ENCODE data around the gene SLC34A2. TPM values are rescaled to one million over a fixed set of nuclear protein-coding genes. Genes with fewer than 3 reads are reported as not detected.

Gene SLC34A2
- total RNA-seq, 1 donor from 2014 or later = not detected

DNA sequence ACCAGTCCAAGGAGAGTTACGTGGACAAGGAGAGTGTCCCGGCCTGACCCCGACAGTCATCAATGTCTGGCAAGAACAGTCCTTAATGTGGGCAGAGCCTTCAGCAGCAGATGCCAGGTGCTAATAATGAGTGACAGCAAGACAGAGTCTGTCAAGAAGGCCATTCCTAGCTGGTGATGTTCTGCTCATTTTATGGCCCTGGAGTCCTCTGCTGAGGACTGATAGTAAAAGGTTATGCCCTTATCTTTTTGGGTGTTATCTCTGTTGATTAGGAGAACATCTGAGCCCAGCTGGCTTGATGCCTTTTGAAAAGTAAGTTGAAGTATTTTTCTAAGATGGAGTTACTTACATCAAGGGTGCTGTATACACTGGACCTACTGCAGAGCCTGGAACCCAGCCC is 67.3 kb downstream of the SLC34A2 start:
- H3K4me1 Mint-ChIP-seq = no peaks in the 10 kb centered on the region

DNA sequence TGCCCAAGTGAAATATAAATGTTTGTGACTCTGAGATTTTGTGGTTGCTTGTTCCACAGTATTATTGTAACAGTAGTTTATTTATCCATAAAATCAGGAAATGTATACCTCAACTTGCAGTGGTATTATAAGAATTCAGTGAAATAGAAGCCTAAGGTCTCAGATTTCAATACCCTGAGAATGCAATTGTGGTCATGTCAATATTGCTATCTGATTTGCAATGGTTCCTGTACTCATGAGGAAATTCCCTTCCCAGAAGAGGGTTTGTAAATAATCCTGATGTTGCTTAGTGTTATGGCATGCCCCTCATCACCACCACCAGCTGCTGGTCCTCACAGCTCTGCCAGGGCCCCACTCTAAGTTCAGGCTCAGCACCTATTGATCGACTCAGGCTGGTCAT is 67.8 kb downstream of the SLC34A2 start:
- no peak for DNase-seq (ENCODE audit: low read depth, low spot score)
- Mint-ChIP-seq H3K27me3 (ENCODE audit: low read depth) (no peaks in the 10 kb centered on the region), H3K27ac (ENCODE audit: unreplicated experiment) (no peak overlapping the region), H3K4me1 (no peaks in the 10 kb centered on the region), H3K4me3 (no peak overlapping the region), H3K36me3 (ENCODE audit: low read depth) (peaks cover 2% of the 10 kb centered on the region), H3K9me3 (peaks cover 2% of the 10 kb centered on the region)
- TF ChIP-seq, protein P1, sequence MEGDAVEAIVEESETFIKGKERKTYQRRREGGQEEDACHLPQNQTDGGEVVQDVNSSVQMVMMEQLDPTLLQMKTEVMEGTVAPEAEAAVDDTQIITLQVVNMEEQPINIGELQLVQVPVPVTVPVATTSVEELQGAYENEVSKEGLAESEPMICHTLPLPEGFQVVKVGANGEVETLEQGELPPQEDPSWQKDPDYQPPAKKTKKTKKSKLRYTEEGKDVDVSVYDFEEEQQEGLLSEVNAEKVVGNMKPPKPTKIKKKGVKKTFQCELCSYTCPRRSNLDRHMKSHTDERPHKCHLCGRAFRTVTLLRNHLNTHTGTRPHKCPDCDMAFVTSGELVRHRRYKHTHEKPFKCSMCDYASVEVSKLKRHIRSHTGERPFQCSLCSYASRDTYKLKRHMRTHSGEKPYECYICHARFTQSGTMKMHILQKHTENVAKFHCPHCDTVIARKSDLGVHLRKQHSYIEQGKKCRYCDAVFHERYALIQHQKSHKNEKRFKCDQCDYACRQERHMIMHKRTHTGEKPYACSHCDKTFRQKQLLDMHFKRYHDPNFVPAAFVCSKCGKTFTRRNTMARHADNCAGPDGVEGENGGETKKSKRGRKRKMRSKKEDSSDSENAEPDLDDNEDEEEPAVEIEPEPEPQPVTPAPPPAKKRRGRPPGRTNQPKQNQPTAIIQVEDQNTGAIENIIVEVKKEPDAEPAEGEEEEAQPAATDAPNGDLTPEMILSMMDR (conservative IDR thresholded peaks at IDR 0.05) = no peak

More for the DNA sequence above, 67.3 kb downstream of the SLC34A2 start:
- Mint-ChIP-seq H3K4me3 (no peak overlapping the region), H3K27ac (ENCODE audit: unreplicated experiment) (no peak overlapping the region), H3K9me3 (peaks cover 2% of the 10 kb centered on the region), H3K36me3 (ENCODE audit: low read depth) (peaks cover 2% of the 10 kb centered on the region), H3K27me3 (ENCODE audit: low read depth) (no peaks in the 10 kb centered on the region)
- TF ChIP-seq, protein P1 (conservative IDR thresholded peaks at IDR 0.05) = no peak
- no peak for DNase-seq (ENCODE audit: low read depth, low spot score)

DNA sequence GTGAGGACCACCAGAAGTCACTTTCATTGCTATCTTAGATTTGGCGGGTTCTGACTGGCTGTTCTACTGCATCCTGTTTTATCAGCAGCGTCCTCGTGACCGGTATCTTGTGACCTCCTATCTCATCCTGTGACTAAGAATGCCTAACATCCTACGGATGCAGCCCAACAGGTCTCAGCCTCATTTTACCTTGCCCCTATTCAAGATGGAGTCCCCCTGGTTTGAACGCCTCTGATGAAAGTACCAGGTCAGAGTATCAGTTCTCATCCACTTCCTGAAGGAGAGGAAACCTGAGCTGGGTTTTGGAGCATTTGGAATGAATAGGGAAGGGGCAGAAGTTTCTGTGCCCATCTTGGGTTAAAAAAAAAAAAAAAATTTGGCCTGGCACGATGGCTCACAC is 70.2 kb downstream of the SLC34A2 start:
- DNase-seq (ENCODE audit: low read depth, low spot score) = no peak
- peaks cover 2% of the 10 kb centered on the region for H3K36me3 Mint-ChIP-seq (ENCODE audit: low read depth)
- H3K27me3 Mint-ChIP-seq (ENCODE audit: low read depth) = no peaks in the 10 kb centered on the region
- no peak overlapping the region for H3K27ac Mint-ChIP-seq (ENCODE audit: unreplicated experiment)
- H3K4me1 Mint-ChIP-seq = peaks cover 3% of the 10 kb centered on the region
- peaks cover 2% of the 10 kb centered on the region for H3K9me3 Mint-ChIP-seq
- TF ChIP-seq, protein P1 (conservative IDR thresholded peaks at IDR 0.05) = no peak
- H3K4me3 Mint-ChIP-seq = no peak overlapping the region

DNA sequence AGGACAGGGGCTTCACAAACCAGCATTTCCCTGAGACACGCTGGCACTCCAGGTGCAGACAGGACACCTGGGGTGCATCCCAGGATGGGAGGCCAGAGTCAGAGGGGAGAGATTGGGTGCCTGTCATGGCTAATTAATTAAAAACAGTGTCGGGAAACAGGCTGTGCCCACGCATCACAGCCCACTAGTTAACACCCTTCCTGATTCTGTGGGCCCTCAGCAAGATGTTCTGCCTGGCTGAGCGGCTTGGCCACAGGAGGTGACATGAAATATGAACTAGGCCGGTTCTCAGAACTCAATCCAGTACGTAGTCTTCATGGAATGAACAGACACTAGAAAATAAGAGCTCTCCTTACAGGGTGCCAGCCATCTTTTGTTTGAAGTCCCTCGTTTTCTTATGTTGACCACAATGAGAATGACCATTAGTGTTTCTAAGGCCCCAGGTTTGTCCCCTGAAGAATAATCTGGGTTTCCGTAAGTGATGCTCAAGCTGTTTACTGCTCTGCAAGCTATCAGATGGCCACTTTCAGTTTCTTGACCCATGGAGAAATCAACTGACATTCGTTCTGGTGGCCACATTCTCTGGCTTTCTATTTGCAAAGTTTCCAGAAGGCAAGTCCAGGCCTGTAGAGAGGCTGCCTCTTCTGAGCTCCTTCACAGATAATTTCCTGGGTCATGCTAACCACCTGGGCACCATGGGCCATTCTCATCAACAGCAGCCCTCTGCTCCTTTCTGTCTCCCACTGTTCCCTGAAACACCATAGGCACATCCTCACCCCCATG is 72.3 kb downstream of the SLC34A2 start:
- H3K36me3 Mint-ChIP-seq (ENCODE audit: low read depth) = no peaks in the 10 kb centered on the region
- no peak overlapping the region for H3K4me3 Mint-ChIP-seq
- DNase-seq (ENCODE audit: low read depth, low spot score) = no peak
- peaks cover 3% of the 10 kb centered on the region for H3K4me1 Mint-ChIP-seq
- no peaks in the 10 kb centered on the region for H3K27me3 Mint-ChIP-seq (ENCODE audit: low read depth)
- no peaks in the 10 kb centered on the region for H3K9me3 Mint-ChIP-seq
- H3K27ac Mint-ChIP-seq (ENCODE audit: unreplicated experiment) = no peak overlapping the region
- TF ChIP-seq, protein P1 (conservative IDR thresholded peaks at IDR 0.05) = no peak

Other genes starting within 250 kb of the SLC34A2 start
- 3.4 and 3.5 TPM in 2 replicates for gene SEL1L3, start 207.1 kb downstream of the SLC34A2 start, total RNA-seq